OCI-LY1 (cell line): ENCODE results near the gene DPRX.

Experiments used
- EZH2 ChIP-seq: fragments of 200-600 bp; sonication (generic), shearing (Covaris generic); IDR thresholded peaks from 2 replicates; pipeline ENCODE4 v1.8.0; 2017; ENCODE audit warnings: borderline replicate concordance, mixed run types, mild to moderate bottlenecking, antibody characterized with exemption, low read length, moderate library complexity, mixed read lengths
- TF ChIP-seq, protein P1 (sequence below): fragments of 200-600 bp; sonication (generic), shearing (Covaris generic); IDR thresholded peaks from 2 replicates; pipeline ENCODE4 v1.5.1; 2017; ENCODE audit warnings: mild to moderate bottlenecking, antibody characterized with exemption, low read length, moderate library complexity, mixed read lengths

DNA sequence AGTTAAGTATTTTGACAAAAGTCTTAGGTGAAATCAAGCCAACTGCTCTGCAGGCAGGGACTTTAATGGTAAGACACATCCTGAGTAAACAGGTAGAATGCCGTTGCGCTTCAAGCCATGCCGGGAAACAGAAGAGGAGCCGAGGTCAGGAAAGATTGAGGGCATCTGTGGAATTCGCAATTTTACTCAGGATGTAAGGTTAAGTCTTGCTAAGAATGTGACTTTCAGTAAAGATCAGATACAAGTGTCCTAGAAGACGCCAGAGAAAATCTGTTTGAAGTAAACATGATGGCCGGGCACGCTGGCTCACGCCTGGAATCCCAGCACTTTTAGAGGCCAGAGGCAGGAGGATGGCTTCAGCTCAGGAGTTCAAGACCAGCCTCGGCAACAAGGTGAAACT lies 33.4 kb upstream of the DPRX start:
- TF ChIP-seq, protein P1, sequence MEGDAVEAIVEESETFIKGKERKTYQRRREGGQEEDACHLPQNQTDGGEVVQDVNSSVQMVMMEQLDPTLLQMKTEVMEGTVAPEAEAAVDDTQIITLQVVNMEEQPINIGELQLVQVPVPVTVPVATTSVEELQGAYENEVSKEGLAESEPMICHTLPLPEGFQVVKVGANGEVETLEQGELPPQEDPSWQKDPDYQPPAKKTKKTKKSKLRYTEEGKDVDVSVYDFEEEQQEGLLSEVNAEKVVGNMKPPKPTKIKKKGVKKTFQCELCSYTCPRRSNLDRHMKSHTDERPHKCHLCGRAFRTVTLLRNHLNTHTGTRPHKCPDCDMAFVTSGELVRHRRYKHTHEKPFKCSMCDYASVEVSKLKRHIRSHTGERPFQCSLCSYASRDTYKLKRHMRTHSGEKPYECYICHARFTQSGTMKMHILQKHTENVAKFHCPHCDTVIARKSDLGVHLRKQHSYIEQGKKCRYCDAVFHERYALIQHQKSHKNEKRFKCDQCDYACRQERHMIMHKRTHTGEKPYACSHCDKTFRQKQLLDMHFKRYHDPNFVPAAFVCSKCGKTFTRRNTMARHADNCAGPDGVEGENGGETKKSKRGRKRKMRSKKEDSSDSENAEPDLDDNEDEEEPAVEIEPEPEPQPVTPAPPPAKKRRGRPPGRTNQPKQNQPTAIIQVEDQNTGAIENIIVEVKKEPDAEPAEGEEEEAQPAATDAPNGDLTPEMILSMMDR, result no peak
- TF ChIP-seq EZH2, result no peak
